HFF-Myc (cell line): ENCODE measurements around the gene PATL2.

Experiments used
- DNase-seq: peaks from one replicate; pipeline ENCODE4 v3.0.0-alpha.2; 2011; ENCODE audit warnings: low read depth; ENCODE audit errors: extremely low read depth
- H3K4me3 ChIP-seq: replicated peaks from 2 replicates; pipeline ENCODE4 v1.5.1; 2011; ENCODE audit warnings: low read depth, mild to moderate bottlenecking, control low read depth, low read length
- CTCF ChIP-seq: IDR thresholded peaks from 2 replicates; pipeline ENCODE4 v1.5.1; 2012; ENCODE audit warnings: mild to moderate bottlenecking, low read depth, low read length, control low read depth; ENCODE audit errors: missing control alignments

The PATL2 gene

DNA sequence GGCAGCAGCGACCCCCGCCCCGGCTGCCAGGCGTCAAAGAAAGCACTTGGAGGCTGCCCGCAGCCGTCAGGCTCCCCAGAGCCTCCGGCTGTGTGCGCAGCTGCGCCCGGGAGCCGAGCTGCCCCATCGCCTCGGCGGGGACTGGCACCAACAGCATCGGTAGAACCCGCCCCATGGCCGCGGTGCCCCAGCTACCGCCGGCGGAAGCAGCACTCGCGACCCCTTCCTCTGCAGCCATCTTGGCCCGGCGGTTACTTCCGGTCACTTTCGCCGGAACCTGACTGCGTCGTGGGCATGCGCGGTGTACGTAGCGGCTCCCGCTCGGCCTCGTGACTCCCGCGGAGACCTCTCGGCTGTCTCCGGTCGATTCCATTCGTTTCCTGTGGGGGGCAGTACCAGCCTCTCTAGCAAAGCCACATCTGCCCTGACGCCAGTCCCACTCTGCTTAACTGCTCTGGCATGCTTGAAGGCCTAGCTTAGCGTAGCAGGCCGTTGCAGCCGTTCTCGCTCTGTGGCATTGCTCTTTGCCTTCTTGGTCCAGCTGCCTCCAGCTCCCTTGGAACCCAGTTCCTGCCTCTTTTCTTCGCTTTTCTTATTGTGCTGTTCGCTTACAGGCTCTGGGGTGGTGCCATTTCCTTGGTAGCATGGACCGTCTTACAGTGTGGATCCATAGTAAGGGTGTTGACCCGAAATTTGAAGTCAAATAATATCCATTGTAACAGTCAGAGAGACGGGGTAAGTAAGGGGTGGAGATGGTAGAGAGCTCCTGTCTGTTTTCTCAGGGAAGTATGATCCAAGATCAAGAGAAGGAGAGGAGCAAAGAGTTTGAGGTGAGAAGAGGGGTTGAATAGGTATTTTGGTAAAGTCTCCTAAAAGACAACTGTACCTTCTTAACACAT lies 47.5 kb downstream of the PATL2 start, which contains the start of gene SPG11:
Gene SPG11 (minus strand): TSS at position 253 of the 899 bp plus-strand sequence. CDS start 15 bp downstream, at position 238.
- TF ChIP-seq CTCF: peak; percentile 79

GRCh38 chr15:44662478-44663409 lies 48.4 kb downstream of the PATL2 start:
- no peak for DNase-seq
- TF ChIP-seq CTCF: no peak
- peak overlapping the region; percentile 89 for H3K4me3 ChIP-seq

More for the DNA sequence above, 47.5 kb downstream of the PATL2 start, which contains the start of gene SPG11:
- H3K4me3 ChIP-seq: peak within 1 kb of the TSS; percentile 89
- peak; percentile 97 for DNase-seq

GRCh38 chr15:44661576-44661975 lies 49.5 kb downstream of the PATL2 start:
- DNase-seq: no peak
- no peak for TF ChIP-seq CTCF

GRCh38 chr15:44659056-44659455 lies 52.1 kb downstream of the PATL2 start:
- no peak overlapping the region for H3K4me3 ChIP-seq
- no peak for DNase-seq
- no peak for TF ChIP-seq CTCF

More at GRCh38 chr15:44661576-44661975, 49.5 kb downstream of the PATL2 start:
- peak overlapping the region; percentile 89; the same call in 1 of the 2 replicates for H3K4me3 ChIP-seq

- DNase-seq: no peak
- TF ChIP-seq CTCF: no peak
- H3K4me3 ChIP-seq: no peak overlapping the region
These were observed 53.7 kb downstream of the PATL2 start for GRCh38 chr15:44657378-44657777.

DNA sequence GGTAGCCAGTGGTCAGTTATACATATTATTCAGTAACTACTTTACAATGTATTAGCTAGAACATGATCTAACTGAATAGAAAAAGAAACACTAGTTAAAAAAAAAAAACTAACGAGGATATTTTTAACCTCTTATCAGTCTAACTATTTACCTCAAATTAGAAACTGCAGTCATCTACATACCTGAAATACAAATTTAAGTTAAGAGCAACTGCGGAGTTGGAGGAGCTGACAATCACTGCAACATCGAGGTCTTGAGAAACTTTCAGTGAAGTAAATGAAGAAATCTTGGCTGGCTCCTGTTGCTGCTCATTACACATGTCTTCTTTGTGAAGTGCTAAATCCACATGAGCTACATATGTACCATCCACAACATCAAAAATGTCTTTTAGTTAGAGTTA lies 54.2 kb downstream of the PATL2 start:
- no peak for DNase-seq
- no peak overlapping the region for H3K4me3 ChIP-seq
- no peak for TF ChIP-seq CTCF
